Muscle layer of duodenum (tissue), 2 donors: ENCODE data around the gene JPH3.

Experiments used
- H3K27ac ChIP-seq: one replicate; pipeline ENCODE4 v1.7.0; 2013; ENCODE audit warnings: mild to moderate bottlenecking, low read length
- H3K27me3 ChIP-seq: one replicate; pipeline ENCODE4 v1.7.0; 2013; ENCODE audit warnings: low read depth, mild to moderate bottlenecking, control low read depth, low read length
- H3K36me3 ChIP-seq, 2 donors: one replicate each; pipeline ENCODE4 v1.7.0; 2013; ENCODE audit warnings: low read length in 2 of 2, control low read depth in 1 of 2, mild to moderate bottlenecking in 1 of 2; ENCODE audit not compliant: insufficient read depth in 2 of 2, control insufficient read depth in 1 of 2
- H3K4me1 ChIP-seq, 2 donors: one replicate each; pipeline ENCODE4 v1.7.0; 2013; ENCODE audit warnings: low read length in 2 of 2, mild to moderate bottlenecking in 2 of 2, control low read depth in 1 of 2, moderate library complexity in 1 of 2; ENCODE audit not compliant: insufficient read depth in 2 of 2, control insufficient read depth in 1 of 2
- H3K4me3 ChIP-seq, 2 donors: one replicate each; pipeline ENCODE4 v1.7.0; 2013; ENCODE audit warnings: low read length in 2 of 2, low read depth in 1 of 2, mild to moderate bottlenecking in 1 of 2
- H3K9me3 ChIP-seq, 2 donors: one replicate each; pipeline ENCODE4 v1.7.0; 2013; ENCODE audit warnings: low read length in 2 of 2, control low read depth in 1 of 2, mild to moderate bottlenecking in 1 of 2; ENCODE audit not compliant: control insufficient read depth in 1 of 2
- donor health status: healthy.

The JPH3 gene

GRCh38 chr16:87586201-87586782 is 16.0 kb upstream of the JPH3 start:
- Histone ChIP-seq H3K4me1 (peaks cover 0 to 23% of the 10 kb centered on the region in 2 donors), H3K27ac (no peak overlapping the region), H3K4me3 (no peak overlapping the region), H3K27me3 (no peaks in the 10 kb centered on the region), H3K36me3 (peaks cover 0 to 6% of the 10 kb centered on the region in 2 donors), H3K9me3 (no peaks in the 10 kb centered on the region)

GRCh38 chr16:87587636-87588035 is 14.7 kb upstream of the JPH3 start:
- Histone ChIP-seq H3K27ac (no peak overlapping the region), H3K27me3 (no peaks in the 10 kb centered on the region), H3K9me3 (no peaks in the 10 kb centered on the region), H3K4me3 (no peak overlapping the region), H3K4me1 (peaks cover 0 to 15% of the 10 kb centered on the region in 2 donors), H3K36me3 (peaks cover 0 to 2% of the 10 kb centered on the region in 2 donors)

- Histone ChIP-seq H3K27me3 (no peaks in the 10 kb centered on the region), H3K36me3 (no peaks in the 10 kb centered on the region), H3K9me3 (no peaks in the 10 kb centered on the region), H3K4me3 (no peak overlapping the region), H3K4me1 (peaks cover 0 to 5% of the 10 kb centered on the region in 2 donors), H3K27ac (no peak overlapping the region)
Measured at GRCh38 chr16:87592018-87592712, 10.1 kb upstream of the JPH3 start.

- Histone ChIP-seq H3K4me1 (peaks cover 0 to 4% of the 10 kb centered on the region in 2 donors), H3K9me3 (no peaks in the 10 kb centered on the region), H3K36me3 (no peaks in the 10 kb centered on the region), H3K27me3 (no peaks in the 10 kb centered on the region), H3K4me3 (no peak overlapping the region), H3K27ac (no peak overlapping the region)
Measured at GRCh38 chr16:87593710-87594258, 8.5 kb upstream of the JPH3 start.

- Histone ChIP-seq H3K27me3 (peaks cover 9% of the 10 kb centered on the region), H3K4me3 (no peak overlapping the region), H3K27ac (no peak overlapping the region), H3K36me3 (no peaks in the 10 kb centered on the region), H3K9me3 (peaks cover 0 to 5% of the 10 kb centered on the region in 2 donors), H3K4me1 (no peaks in the 10 kb centered on the region)
Measured at GRCh38 chr16:87595712-87596111, 6.6 kb upstream of the JPH3 start.

GRCh38 chr16:87597324-87597830 is 4.9 kb upstream of the JPH3 start:
- Histone ChIP-seq H3K27me3 (peaks cover 19% of the 10 kb centered on the region), H3K9me3 (peaks cover 0 to 5% of the 10 kb centered on the region in 2 donors), H3K4me1 (peaks cover 0 to 8% of the 10 kb centered on the region in 2 donors), H3K36me3 (no peaks in the 10 kb centered on the region), H3K4me3 (no peak overlapping the region), H3K27ac (no peak overlapping the region)

GRCh38 chr16:87598431-87598830 is 3.9 kb upstream of the JPH3 start:
- Histone ChIP-seq H3K36me3 (no peaks in the 10 kb centered on the region), H3K27ac (no peak overlapping the region), H3K4me1 (peaks cover 0 to 15% of the 10 kb centered on the region in 2 donors), H3K4me3 (no peak overlapping the region), H3K27me3 (peaks cover 19% of the 10 kb centered on the region), H3K9me3 (peaks cover 0 to 5% of the 10 kb centered on the region in 2 donors)

- Histone ChIP-seq H3K4me1 (peaks cover 0 to 19% of the 10 kb centered on the region in 2 donors), H3K36me3 (no peaks in the 10 kb centered on the region), H3K27me3 (peaks cover 26% of the 10 kb centered on the region)
Measured at GRCh38 chr16:87600246-87600645, 2.1 kb upstream of the JPH3 start.

GRCh38 chr16:87601401-87601981 is 817 bp upstream of the JPH3 start:
- H3K27ac ChIP-seq: no peak overlapping the region
- no peak overlapping the region for H3K4me3 ChIP-seq
- peaks cover 0 to 5% of the 10 kb centered on the region in 2 donors for H3K9me3 ChIP-seq
- peaks cover 0 to 19% of the 10 kb centered on the region in 2 donors for H3K4me1 ChIP-seq
- H3K27me3 ChIP-seq: peaks cover 27% of the 10 kb centered on the region
- H3K36me3 ChIP-seq: no peaks in the 10 kb centered on the region

More at GRCh38 chr16:87600246-87600645, 2.1 kb upstream of the JPH3 start:
- H3K4me3 ChIP-seq: no peak overlapping the region
- H3K27ac ChIP-seq: no peak overlapping the region
- H3K9me3 ChIP-seq: peaks cover 0 to 5% of the 10 kb centered on the region in 2 donors

GRCh38 chr16:87602821-87603683 is 744 bp downstream of the JPH3 start:
- H3K27ac ChIP-seq: no peak overlapping the region
- peaks cover 0 to 5% of the 10 kb centered on the region in 2 donors for H3K9me3 ChIP-seq
- no peaks in the 10 kb centered on the region for H3K36me3 ChIP-seq
- H3K4me1 ChIP-seq: peaks cover 0 to 19% of the 10 kb centered on the region in 2 donors
- H3K27me3 ChIP-seq: peaks cover 27% of the 10 kb centered on the region
- H3K4me3 ChIP-seq: peak overlapping the region in 1 of 2 donors; percentile 21
